D721Med (cell line): ENCODE measurements around the gene SLC36A3.
"Not testable (repeated sequence)": the region's sequence is repeated elsewhere in the genome, so short reads cannot be mapped to it uniquely, and the experiment has no call there.

Experiments used
- DNase-seq: peaks from one replicate; pipeline ENCODE4 v3.0.0; 2011; ENCODE audit warnings: low spot score; ENCODE audit not compliant: insufficient read length
- FAIRE-seq: peaks from 2 replicates; lab custom pipeline; 2011; peaks lifted over from hg19 to GRCh38; lab: Jason Lieb, UNC
- TF ChIP-seq, protein P1 (sequence below): IDR thresholded peaks from 2 replicates; pipeline ENCODE4 v1.5.1; 2012; ENCODE audit warnings: mild to moderate bottlenecking, control low read depth; ENCODE audit not compliant: insufficient read depth; ENCODE audit errors: missing control alignments

Gene SLC36A3

DNA sequence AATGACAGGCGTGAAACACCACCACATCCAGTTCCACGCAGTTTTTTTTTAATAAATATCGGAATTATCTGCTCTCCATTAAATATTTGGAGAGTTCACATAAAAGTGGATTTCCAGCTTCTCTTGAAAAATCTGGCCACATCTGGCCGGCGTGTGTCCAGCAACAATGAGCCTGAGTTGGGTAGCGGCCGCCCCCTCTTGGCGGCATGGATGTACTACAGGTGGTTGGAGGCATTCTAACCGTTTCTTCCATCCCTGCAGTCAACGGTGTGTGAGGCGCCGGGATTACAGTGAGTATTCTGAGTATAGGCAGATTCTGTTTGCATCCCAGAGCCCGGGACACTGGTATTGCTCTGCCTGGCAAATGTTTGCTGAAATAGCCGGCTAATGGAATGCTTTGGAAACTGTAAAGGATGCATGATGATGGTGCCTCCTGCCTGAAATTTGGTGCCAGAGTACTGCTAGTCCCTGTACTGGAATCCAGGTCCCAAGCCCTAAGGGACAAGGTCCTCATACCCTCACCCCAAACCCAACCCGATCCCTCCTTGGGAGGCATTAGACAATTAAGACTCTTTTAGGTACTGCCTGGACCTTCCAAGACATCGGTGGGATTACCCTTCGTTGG, 64.2 kb downstream of the SLC36A3 start:
- no peak for FAIRE-seq
- DNase-seq: no peak
- TF ChIP-seq, protein P1, sequence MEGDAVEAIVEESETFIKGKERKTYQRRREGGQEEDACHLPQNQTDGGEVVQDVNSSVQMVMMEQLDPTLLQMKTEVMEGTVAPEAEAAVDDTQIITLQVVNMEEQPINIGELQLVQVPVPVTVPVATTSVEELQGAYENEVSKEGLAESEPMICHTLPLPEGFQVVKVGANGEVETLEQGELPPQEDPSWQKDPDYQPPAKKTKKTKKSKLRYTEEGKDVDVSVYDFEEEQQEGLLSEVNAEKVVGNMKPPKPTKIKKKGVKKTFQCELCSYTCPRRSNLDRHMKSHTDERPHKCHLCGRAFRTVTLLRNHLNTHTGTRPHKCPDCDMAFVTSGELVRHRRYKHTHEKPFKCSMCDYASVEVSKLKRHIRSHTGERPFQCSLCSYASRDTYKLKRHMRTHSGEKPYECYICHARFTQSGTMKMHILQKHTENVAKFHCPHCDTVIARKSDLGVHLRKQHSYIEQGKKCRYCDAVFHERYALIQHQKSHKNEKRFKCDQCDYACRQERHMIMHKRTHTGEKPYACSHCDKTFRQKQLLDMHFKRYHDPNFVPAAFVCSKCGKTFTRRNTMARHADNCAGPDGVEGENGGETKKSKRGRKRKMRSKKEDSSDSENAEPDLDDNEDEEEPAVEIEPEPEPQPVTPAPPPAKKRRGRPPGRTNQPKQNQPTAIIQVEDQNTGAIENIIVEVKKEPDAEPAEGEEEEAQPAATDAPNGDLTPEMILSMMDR: peak; percentile 66

DNA sequence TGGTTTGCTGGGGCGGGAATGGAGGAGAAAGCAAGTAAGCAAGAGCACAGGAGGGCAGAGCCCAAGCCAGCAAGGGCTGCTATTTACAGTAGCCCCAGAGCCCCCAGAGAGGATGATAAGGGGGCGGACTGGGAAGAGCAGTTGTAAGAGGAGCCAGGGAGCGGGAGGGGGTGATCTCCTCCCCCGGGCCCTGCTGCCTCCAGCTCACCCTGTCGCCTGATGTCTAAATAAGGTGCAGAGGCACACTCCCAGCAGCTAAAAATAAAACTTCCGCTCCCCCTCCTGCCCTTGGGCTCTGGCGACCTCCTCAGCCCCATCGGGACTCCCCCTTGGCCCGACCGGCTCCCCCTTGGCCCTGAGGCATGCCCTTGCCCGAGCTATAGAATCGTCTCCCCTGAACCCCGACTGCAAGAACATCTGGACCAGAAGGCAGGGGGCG, 65.2 kb downstream of the SLC36A3 start:
- no peak for FAIRE-seq
- DNase-seq: no peak
- TF ChIP-seq, protein P1: no peak

DNA sequence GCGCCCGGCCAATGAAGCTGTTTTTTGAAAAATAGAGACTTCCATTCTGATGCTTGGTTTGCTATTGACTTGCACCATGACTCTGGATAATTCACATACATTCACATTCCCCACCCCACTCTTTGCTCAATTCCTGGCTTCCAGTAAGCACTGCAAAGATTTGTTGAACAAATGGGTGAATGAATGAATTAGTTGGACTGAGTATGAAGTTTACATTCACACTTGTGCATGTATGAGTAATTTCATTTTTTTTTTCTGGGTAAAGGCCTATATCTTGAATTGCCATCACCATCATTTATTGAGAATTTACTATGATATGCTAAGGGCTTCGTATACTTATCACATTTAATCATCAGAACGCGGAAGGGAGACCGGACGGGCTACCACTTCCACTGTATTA, 65.9 kb downstream of the SLC36A3 start:
- TF ChIP-seq, protein P1: no peak
- FAIRE-seq (no peak), DNase-seq (no peak)

DNA sequence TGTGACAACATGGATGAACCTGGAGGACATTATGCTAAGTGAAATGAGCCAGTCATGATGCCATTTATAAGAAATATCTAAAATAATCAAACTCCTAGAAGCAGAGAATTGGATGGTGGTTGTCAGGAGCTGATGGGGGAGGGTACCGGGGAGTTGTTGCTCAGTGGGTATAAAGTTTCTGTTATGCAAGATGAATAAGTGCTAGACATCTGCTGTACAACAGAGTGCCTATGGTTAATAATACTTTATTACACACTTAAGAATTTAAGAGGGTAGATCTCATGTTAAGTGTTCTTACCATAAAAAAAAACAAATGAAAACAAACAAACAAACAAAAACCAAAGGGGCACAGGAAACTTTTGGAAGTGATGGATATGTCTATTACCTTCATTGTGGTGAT, 66.7 kb downstream of the SLC36A3 start:
- DNase-seq: no peak
- TF ChIP-seq, protein P1: no peak
- FAIRE-seq: no peak

DNA sequence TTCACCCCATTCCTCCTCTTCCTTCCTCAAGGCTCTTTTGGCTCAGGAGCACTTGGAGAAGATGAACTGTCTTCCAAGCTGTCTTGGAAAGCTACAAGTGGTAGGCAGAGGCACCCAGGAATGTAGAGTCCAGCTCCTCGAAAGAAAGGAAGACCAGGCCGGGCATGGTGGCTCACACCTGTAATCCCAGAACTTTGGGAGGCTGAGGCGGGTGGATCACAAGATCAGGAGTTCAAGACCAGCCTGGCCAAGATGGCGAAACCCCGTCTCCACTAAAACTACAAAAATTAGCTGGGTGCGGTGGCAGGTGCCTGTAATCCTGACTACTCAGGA, 68.4 kb downstream of the SLC36A3 start:
- not testable (repeated sequence) for FAIRE-seq, DNase-seq

DNA sequence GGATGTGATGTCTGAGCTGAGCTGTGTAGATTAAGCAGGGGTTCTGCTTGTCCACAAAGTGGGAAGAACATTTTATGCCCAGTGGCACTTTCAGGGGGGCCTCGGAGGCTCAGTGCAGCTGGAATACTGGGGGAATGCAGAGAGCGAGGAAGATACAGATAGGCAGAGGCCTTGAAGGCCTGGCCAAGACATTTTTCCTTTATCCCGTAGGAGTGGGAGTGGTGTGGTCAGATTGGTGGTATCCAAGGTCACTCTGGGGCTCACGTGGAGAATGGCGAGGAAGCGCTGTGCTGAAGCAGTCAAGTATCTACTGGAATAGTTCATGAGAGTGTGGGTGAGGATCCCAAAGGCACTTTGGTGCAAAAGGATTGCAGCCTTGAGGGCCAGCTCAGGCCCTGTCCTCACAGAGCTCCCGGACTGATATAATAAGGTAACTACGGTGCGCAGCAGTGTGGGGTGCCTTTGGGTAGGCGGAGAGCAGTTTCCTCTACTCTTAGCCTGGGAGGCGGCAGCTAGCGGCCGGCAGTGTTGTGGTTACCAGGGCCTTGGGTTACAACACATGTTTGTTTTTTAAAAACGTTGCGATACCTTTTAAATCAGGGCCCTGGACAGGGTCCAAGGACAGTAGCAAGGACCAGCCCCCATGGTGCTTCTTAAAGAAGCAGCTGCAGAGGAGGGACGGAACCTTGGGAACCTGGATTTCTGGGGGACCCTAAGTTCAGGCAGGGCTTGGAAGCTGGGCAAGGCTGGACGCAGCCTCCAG, 68.9 kb downstream of the SLC36A3 start:
- TF ChIP-seq, protein P1: no peak
- FAIRE-seq (no peak), DNase-seq (no peak)

DNA sequence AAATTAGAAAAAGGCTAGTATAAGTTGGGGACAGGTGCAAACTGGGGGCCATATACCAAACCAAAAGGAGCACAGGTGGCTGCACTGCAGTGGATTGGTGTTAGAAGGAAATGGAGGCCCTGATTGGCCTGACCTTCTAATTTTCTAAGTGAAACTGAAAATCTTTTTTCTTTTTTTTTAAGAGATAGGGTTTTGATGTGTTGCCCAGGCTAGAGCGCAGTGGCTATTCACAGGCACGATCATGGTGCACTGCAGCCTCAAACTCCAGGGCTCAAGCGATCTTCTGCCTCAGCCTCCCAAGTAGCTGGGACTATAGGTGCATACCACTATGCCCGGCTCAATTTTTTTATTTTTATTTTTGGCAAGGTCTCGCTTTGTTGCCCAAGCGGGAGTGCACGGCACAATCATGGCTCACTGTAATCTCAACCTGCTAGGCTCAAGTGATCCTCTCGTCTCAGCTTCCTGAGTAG, 69.9 kb downstream of the SLC36A3 start:
- TF ChIP-seq, protein P1: no peak
- FAIRE-seq (no peak), DNase-seq (no peak)
